C4-2B (cell line): ENCODE results near the gene IL5.

ENCODE experiments used
- CTCF ChIP-seq: fragments of 450-650 bp; conservative IDR thresholded peaks from 2 replicates; pipeline ENCODE4 v1.5.1; 2017; ENCODE audit warnings: mild to moderate bottlenecking
- ZFX ChIP-seq: fragments of 450-650 bp; IDR thresholded peaks from 2 replicates; pipeline ENCODE4 v1.6.1; 2017

- peak; percentile 91 for TF ChIP-seq CTCF
- no peak for TF ChIP-seq ZFX
These were observed 42.2 kb downstream of the IL5 start for GRCh38 chr5:132500931-132501628.
